Measurements from ENCODE around the gene CDON.

The CDON gene

DNA sequence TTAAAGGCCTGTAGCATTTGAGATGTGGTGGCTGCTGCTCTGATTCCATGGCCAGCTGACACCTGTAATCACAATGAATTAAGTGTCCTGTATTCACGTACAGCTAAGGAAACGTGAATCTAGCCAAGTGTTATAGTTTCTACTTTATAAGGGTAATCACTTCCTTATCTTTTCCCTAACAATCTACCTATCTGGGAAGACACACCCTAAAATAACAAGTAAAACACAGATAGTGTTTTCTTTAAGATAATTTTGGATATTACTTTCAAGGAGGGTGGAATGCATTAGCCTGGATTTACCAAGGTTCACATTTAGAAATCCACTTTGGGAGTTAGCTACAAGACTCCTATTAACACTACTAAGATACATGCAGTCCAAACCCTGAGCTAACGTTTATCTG lies 11.5 kb downstream of the CDON start:
- DNase-seq (ENCODE audit: low read depth in 1 of 2, low spot score in 1 of 2): no peak
- Histone ChIP-seq H3K27me3 (ENCODE audit: insufficient read depth, poor library complexity, severe bottlenecking) (peaks cover 8% of the 10 kb centered on the region), H3K27ac (replicated peaks) (no peak overlapping the region), H3K4me3 (replicated peaks; ENCODE audit: insufficient read depth, low read length) (no peak overlapping the region)
- TF ChIP-seq, protein P1, sequence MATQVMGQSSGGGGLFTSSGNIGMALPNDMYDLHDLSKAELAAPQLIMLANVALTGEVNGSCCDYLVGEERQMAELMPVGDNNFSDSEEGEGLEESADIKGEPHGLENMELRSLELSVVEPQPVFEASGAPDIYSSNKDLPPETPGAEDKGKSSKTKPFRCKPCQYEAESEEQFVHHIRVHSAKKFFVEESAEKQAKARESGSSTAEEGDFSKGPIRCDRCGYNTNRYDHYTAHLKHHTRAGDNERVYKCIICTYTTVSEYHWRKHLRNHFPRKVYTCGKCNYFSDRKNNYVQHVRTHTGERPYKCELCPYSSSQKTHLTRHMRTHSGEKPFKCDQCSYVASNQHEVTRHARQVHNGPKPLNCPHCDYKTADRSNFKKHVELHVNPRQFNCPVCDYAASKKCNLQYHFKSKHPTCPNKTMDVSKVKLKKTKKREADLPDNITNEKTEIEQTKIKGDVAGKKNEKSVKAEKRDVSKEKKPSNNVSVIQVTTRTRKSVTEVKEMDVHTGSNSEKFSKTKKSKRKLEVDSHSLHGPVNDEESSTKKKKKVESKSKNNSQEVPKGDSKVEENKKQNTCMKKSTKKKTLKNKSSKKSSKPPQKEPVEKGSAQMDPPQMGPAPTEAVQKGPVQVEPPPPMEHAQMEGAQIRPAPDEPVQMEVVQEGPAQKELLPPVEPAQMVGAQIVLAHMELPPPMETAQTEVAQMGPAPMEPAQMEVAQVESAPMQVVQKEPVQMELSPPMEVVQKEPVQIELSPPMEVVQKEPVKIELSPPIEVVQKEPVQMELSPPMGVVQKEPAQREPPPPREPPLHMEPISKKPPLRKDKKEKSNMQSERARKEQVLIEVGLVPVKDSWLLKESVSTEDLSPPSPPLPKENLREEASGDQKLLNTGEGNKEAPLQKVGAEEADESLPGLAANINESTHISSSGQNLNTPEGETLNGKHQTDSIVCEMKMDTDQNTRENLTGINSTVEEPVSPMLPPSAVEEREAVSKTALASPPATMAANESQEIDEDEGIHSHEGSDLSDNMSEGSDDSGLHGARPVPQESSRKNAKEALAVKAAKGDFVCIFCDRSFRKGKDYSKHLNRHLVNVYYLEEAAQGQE (IDR thresholded peaks at IDR 0.05; ENCODE audit: insufficient replicate concordance, low read depth): no peak
- TF ChIP-seq POLR2AphosphoS5 (IDR thresholded peaks at IDR 0.05; ENCODE audit: low read depth): no peak
- no peak for TF ChIP-seq GABPA (IDR thresholded peaks at IDR 0.05; ENCODE audit: low read depth)
- TF ChIP-seq SPI1 (IDR thresholded peaks at IDR 0.05; ENCODE audit: borderline replicate concordance, low read depth): no peak

DNA sequence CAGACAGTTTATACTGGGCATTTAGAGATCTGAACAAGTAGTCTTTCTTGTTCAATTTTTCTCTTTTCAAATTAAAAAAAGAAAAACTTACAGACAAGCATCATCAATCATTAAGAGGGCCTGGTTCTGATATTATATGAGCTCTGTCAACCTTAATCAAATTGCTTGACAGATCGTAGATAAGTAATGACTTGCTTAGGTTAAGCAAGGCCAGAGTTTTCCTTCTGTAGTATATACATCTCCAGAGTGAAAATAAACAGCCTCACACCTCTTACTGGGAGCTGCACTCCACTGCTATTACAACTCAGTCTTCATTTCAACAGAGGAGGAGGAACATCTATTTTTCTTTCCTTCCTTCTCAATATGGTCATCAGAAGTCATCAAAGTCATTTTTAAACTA lies 13.5 kb downstream of the CDON start:
- DNase-seq (ENCODE audit: low read depth in 1 of 2, low spot score in 1 of 2): no peak
- Histone ChIP-seq H3K4me3 (replicated peaks; ENCODE audit: insufficient read depth, low read length) (no peak overlapping the region), H3K27ac (replicated peaks) (no peak overlapping the region), H3K27me3 (ENCODE audit: insufficient read depth, poor library complexity, severe bottlenecking) (peaks cover 4% of the 10 kb centered on the region)
- TF ChIP-seq, protein P1 (IDR thresholded peaks at IDR 0.05; ENCODE audit: insufficient replicate concordance, low read depth): no peak
- TF ChIP-seq POLR2AphosphoS5 (IDR thresholded peaks at IDR 0.05; ENCODE audit: low read depth) (no peak), SPI1 (IDR thresholded peaks at IDR 0.05; ENCODE audit: borderline replicate concordance, low read depth) (no peak), GABPA (IDR thresholded peaks at IDR 0.05; ENCODE audit: low read depth) (no peak)
- TF ChIP-seq, protein P2, sequence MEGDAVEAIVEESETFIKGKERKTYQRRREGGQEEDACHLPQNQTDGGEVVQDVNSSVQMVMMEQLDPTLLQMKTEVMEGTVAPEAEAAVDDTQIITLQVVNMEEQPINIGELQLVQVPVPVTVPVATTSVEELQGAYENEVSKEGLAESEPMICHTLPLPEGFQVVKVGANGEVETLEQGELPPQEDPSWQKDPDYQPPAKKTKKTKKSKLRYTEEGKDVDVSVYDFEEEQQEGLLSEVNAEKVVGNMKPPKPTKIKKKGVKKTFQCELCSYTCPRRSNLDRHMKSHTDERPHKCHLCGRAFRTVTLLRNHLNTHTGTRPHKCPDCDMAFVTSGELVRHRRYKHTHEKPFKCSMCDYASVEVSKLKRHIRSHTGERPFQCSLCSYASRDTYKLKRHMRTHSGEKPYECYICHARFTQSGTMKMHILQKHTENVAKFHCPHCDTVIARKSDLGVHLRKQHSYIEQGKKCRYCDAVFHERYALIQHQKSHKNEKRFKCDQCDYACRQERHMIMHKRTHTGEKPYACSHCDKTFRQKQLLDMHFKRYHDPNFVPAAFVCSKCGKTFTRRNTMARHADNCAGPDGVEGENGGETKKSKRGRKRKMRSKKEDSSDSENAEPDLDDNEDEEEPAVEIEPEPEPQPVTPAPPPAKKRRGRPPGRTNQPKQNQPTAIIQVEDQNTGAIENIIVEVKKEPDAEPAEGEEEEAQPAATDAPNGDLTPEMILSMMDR (IDR thresholded peaks at IDR 0.05; ENCODE audit: insufficient read depth, low read length): no peak

DNA sequence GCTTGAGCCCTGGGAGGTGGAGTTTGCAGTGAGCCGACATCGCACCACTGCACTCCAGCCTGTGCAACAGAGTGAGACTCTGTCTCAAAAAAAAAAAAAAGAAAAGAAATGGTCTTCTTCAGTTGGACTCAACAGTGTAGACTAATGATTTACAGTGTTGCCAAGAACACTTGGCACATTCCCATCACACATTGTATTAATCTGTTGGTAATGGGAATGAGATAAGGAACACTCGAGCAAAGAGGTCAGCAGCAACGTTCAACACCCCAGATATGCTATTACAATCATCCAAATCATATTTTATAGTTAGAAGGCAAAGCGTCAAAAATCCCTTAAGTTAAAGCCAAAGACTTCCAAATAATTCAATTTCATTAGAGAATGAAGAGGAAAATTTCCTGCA lies 14.5 kb downstream of the CDON start:
- Histone ChIP-seq H3K27ac (replicated peaks) (no peak overlapping the region), H3K27me3 (ENCODE audit: insufficient read depth, poor library complexity, severe bottlenecking) (peaks cover 4% of the 10 kb centered on the region), H3K4me3 (replicated peaks; ENCODE audit: insufficient read depth, low read length) (no peak overlapping the region)
- TF ChIP-seq POLR2AphosphoS5 (IDR thresholded peaks at IDR 0.05; ENCODE audit: low read depth) (no peak), GABPA (IDR thresholded peaks at IDR 0.05; ENCODE audit: low read depth) (no peak), SPI1 (IDR thresholded peaks at IDR 0.05; ENCODE audit: borderline replicate concordance, low read depth) (no peak)
- TF ChIP-seq, protein P1 (IDR thresholded peaks at IDR 0.05; ENCODE audit: insufficient replicate concordance, low read depth): no peak
- DNase-seq (ENCODE audit: low read depth in 1 of 2, low spot score in 1 of 2): no peak

DNA sequence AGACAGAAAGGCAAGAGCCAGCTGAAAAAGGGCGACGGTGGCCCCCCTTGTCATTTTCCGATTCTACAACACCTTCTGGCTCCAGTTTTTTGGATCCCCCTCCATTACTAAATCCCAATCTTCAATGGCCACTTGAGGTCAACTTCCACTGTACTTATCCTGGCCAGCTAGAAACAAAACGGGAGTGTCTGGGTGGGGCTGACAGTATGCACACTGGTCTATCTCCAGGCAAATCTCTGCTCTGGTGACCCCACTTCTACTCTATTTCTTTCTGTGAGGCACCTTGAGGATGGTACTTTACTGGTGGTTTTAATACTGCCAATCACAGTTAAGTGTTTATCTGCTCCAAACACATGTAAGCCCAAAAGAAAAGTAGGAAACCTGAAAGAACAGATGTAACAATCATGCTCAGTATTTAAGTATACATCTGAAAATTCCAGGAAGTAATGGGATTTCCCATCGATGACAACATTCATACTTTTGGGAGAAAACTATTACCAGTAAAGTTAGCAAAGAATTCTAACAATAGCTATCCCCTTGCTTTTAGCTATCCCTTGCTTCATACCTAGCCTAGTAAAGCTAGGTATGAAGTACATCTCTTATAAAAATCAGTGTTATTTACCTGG lies 16.0 kb downstream of the CDON start:
- TF ChIP-seq SPI1 (IDR thresholded peaks at IDR 0.05; ENCODE audit: borderline replicate concordance, low read depth): no peak
- no peak for TF ChIP-seq GABPA (IDR thresholded peaks at IDR 0.05; ENCODE audit: low read depth)
- TF ChIP-seq, protein P2 (IDR thresholded peaks at IDR 0.05; ENCODE audit: insufficient read depth, low read length): no peak
- TF ChIP-seq, protein P1 (IDR thresholded peaks at IDR 0.05; ENCODE audit: insufficient replicate concordance, low read depth): no peak
- TF ChIP-seq POLR2AphosphoS5 (IDR thresholded peaks at IDR 0.05; ENCODE audit: low read depth): no peak
- H3K4me3 ChIP-seq (replicated peaks; ENCODE audit: insufficient read depth, low read length): no peak overlapping the region
- no peak for DNase-seq (ENCODE audit: low read depth in 1 of 2, low spot score in 1 of 2)

More for the DNA sequence above, 16.0 kb downstream of the CDON start:
- Histone ChIP-seq H3K27me3 (ENCODE audit: insufficient read depth, poor library complexity, severe bottlenecking) (peaks cover 4% of the 10 kb centered on the region), H3K27ac (replicated peaks) (no peak overlapping the region)

All from HL-60 (cell line).